PC-3 (cell line): ENCODE results near the gene CFAP46. TPM values are rescaled to one million over a fixed set of nuclear protein-coding genes. Genes with fewer than 3 reads are reported as not detected.

Source experiments
- ATAC-seq: fragments of 200-7000 bp; cut with Tn5 transposase; 2 replicates; pipeline ENCODE4 v1.9.1; 2020; ENCODE audit warnings: mild to moderate bottlenecking, moderate library complexity
- BruUV-seq: library from RNA; stranded (reverse); fragments of 400-500 nt; replicated peaks from 2 replicates; lab custom pipeline; 2021; lab: Mats Ljungman, UMichigan
- CTCF ChIA-PET: fragments of 300-600 bp; sonication (Branson Sonifier 250); formaldehyde crosslinking; loops from one replicate; lab custom pipeline; 2022; ENCODE audit warnings: antibody characterized with exemption; lab: Charles Lee
- POLR2A ChIA-PET: fragments of 300-600 bp; sonication (Branson Sonifier 250); formaldehyde crosslinking; loops from one replicate; lab custom pipeline; 2022; ENCODE audit warnings: antibody characterized with exemption; ENCODE audit not compliant: unreplicated experiment; lab: Charles Lee
- DNase-seq: peaks from one replicate; pipeline ENCODE4 v3.0.0-alpha.2; 2015
- H2AFZ ChIP-seq: fragments of 300-600 bp; sonication (generic); 2 replicates; pipeline ENCODE4 v1.6.0; 2016; ENCODE audit warnings: antibody characterized with exemption, low read length
- H3F3A ChIP-seq: fragments of 300-600 bp; sonication (generic); one replicate; pipeline ENCODE4 v1.6.0; 2017; ENCODE audit warnings: antibody characterized with exemption, low read length, control low read depth, mild to moderate bottlenecking; ENCODE audit not compliant: unreplicated experiment
- H3K27ac ChIP-seq: fragments of 300-600 bp; sonication (generic); 2 replicates; pipeline ENCODE4 v1.5.1; 2016; ENCODE audit warnings: mild to moderate bottlenecking, low read length
- H3K27me3 ChIP-seq: fragments of 300-600 bp; sonication (generic); 2 replicates; pipeline ENCODE4 v1.6.1; 2016; ENCODE audit warnings: low read length, mixed read lengths
- H3K36me3 ChIP-seq: fragments of 300-600 bp; sonication (generic); 2 replicates; pipeline ENCODE4 v1.6.1; 2016; ENCODE audit warnings: low read depth, mixed run types, low read length, mixed read lengths
- H3K4me1 ChIP-seq: fragments of 300-600 bp; sonication (generic); 2 replicates; pipeline ENCODE4 v1.5.1; 2016; ENCODE audit warnings: low read length; ENCODE audit not compliant: insufficient read depth
- H3K4me2 ChIP-seq: fragments of 300-600 bp; sonication (generic); 2 replicates; pipeline ENCODE4 v1.6.0; 2016; ENCODE audit warnings: low read length
- H3K4me3 ChIP-seq: fragments of 300-600 bp; sonication (generic); 2 replicates; pipeline ENCODE4 v1.5.1; 2016; ENCODE audit warnings: mild to moderate bottlenecking, low read length, mixed read lengths
- H3K79me2 ChIP-seq: fragments of 300-600 bp; sonication (generic); 2 replicates; pipeline ENCODE4 v1.6.1; 2017; ENCODE audit warnings: low read length, mixed read lengths
- H3K9ac ChIP-seq: fragments of 300-600 bp; sonication (generic); 2 replicates; pipeline ENCODE4 v1.6.0; 2016; ENCODE audit warnings: mild to moderate bottlenecking, low read length
- H3K9me2 ChIP-seq: fragments of 300-600 bp; sonication (generic); replicated peaks from 2 replicates; pipeline ENCODE4 v1.6.1; 2016; ENCODE audit warnings: mixed run types, low read length, mixed read lengths
- H3K9me3 ChIP-seq: fragments of 300-600 bp; sonication (generic); 2 replicates; pipeline ENCODE4 v1.6.1; 2016; ENCODE audit warnings: low read length, mixed read lengths
- H4K20me1 ChIP-seq: fragments of 300-600 bp; sonication (generic); 2 replicates; pipeline ENCODE4 v1.6.1; 2016; ENCODE audit warnings: low read length, mixed read lengths
- EZH2 ChIP-seq: fragments of 300-600 bp; sonication (generic); IDR thresholded peaks from one replicate; pipeline ENCODE4 v1.6.1; 2017; ENCODE audit warnings: antibody characterized with exemption, mild to moderate bottlenecking, low read length; ENCODE audit not compliant: unreplicated experiment
- EZH2phosphoT487 ChIP-seq: fragments of 300-600 bp; sonication (generic); IDR thresholded peaks from 2 replicates; pipeline ENCODE4 v1.6.1; 2018; ENCODE audit warnings: mild to moderate bottlenecking, antibody characterized with exemption, low read length, borderline replicate concordance
- intact Hi-C: fragments of 100-400 bp; cut with micrococcal nuclease; formaldehyde crosslinking; loops from 2 replicates; pipeline ENCODE4 v1.9.0; 2023
- total RNA-seq: library from RNA; depleted of rRNA; stranded (reverse); fragments of >200 nt; gene quantifications from 2 replicates; pipeline ENCODE4 v1.2.3, GENCODE V29; 2014
- TF ChIP-seq, protein P1 (sequence below): fragments of 300-600 bp; sonication (generic); conservative IDR thresholded peaks from 2 replicates; pipeline ENCODE4 v1.5.1; 2017; ENCODE audit warnings: antibody characterized with exemption, low read depth, mild to moderate bottlenecking, low read length

The CFAP46 gene
- total RNA-seq, 1 experiment from 2014 or later, result 0.04 TPM

DNA sequence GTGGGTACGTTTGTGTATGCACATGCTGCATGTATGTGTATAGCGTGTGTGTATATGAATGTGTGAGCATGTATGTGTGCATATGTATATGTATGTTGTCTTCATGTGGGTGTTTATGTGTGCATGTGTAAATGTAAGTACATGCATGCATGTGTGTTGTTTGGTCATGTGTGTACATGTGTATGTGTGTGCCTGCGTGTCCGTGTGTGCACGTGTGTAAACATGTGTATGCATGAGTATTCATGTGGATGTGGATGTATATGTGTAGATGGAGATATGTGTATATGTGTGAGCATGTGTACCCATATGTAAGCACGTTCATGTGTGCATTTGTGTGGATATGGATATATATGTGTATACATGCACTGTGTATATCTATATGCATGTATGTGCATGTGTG is 5.5 kb upstream of the CFAP46 start:
- H3K4me3 ChIP-seq, result no peak overlapping the region
- H3K79me2 ChIP-seq, result no peaks in the 10 kb centered on the region
- H3K4me2 ChIP-seq, result no peak overlapping the region
- ATAC-seq, result no peak
- no peaks in the 10 kb centered on the region for H3K9me3 ChIP-seq
- intact Hi-C loops, result no loop called here
- no peak overlapping the region for H3K27ac ChIP-seq
- CTCF ChIA-PET, result no interaction called here
- H3K36me3 ChIP-seq, result no peaks in the 10 kb centered on the region
- POLR2A ChIA-PET, result no interaction called here
- no peaks in the 10 kb centered on the region for H4K20me1 ChIP-seq
- no peak overlapping the region for H2AFZ ChIP-seq
- H3K4me1 ChIP-seq, result no peaks in the 10 kb centered on the region
- DNase-seq, result no peak
- BruUV-seq, result no TSS peak
- no peaks in the 10 kb centered on the region for H3K9me2 ChIP-seq
- no peak overlapping the region for H3K9ac ChIP-seq
- H3F3A ChIP-seq, result no peaks in the 10 kb centered on the region
- peaks cover 43% of the 10 kb centered on the region for H3K27me3 ChIP-seq
- TF ChIP-seq, protein P1, sequence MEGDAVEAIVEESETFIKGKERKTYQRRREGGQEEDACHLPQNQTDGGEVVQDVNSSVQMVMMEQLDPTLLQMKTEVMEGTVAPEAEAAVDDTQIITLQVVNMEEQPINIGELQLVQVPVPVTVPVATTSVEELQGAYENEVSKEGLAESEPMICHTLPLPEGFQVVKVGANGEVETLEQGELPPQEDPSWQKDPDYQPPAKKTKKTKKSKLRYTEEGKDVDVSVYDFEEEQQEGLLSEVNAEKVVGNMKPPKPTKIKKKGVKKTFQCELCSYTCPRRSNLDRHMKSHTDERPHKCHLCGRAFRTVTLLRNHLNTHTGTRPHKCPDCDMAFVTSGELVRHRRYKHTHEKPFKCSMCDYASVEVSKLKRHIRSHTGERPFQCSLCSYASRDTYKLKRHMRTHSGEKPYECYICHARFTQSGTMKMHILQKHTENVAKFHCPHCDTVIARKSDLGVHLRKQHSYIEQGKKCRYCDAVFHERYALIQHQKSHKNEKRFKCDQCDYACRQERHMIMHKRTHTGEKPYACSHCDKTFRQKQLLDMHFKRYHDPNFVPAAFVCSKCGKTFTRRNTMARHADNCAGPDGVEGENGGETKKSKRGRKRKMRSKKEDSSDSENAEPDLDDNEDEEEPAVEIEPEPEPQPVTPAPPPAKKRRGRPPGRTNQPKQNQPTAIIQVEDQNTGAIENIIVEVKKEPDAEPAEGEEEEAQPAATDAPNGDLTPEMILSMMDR, result no peak
- TF ChIP-seq EZH2phosphoT487, result no peak
- no peak for TF ChIP-seq EZH2

DNA sequence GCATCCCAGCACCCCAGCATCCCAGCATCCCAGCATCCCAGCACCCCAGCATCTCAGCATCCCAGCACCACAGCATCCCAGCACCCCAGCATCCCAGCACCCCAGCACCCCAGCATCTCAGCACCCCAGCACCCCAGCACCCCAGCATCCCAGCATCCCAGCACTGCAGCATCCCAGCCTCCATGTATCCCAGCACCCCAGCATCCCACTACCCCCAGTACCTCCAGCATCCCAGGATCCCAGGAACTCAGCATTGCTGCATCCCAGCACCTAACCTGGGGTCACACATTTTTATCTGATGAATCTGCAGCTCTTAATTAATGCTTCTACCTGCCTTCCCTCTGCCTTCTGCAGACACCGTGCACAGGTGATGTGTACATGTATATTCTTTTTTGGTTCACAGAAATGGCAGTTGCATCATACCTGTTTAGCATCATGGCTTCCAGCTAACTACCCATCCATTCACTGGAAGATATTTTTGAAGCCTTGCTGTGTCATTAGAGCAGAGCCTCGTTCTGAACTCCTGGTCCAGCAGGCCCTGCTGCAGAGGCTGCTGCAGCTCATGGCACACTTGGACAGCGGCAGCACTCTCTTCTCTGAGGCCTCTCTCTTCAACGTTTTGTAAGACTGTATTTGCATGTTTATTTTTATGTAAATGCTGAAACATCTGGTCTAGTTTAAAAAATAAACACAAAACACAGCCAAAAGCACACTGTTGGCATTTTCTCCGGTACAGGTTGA is 4.6 kb upstream of the CFAP46 start:
- POLR2A ChIA-PET, result no interaction called here
- intact Hi-C loops, result no loop called here

More for the DNA sequence above, 4.6 kb upstream of the CFAP46 start:
- CTCF ChIA-PET, result no interaction called here
- no TSS peak for BruUV-seq
- Histone ChIP-seq H3K4me1 (no peaks in the 10 kb centered on the region), H3F3A (no peaks in the 10 kb centered on the region), H3K36me3 (no peaks in the 10 kb centered on the region), H3K4me2 (no peak overlapping the region), H3K9me3 (no peaks in the 10 kb centered on the region), H2AFZ (no peak overlapping the region), H3K9ac (no peak overlapping the region), H3K4me3 (no peak overlapping the region), H3K79me2 (no peaks in the 10 kb centered on the region), H4K20me1 (no peaks in the 10 kb centered on the region), H3K27ac (no peak overlapping the region), H3K9me2 (no peaks in the 10 kb centered on the region), H3K27me3 (peaks cover 42% of the 10 kb centered on the region)
- ATAC-seq (no peak), DNase-seq (no peak)
- TF ChIP-seq EZH2phosphoT487 (no peak), EZH2 (no peak)
- TF ChIP-seq, protein P1, result no peak
